Stomach smooth muscle (tissue), 2 donors: ENCODE data around the gene PTGDS.
A peak's percentile ranks its signal among the peaks of the same experiment; 100 is the strongest.

ENCODE experiments used
- H3K27ac ChIP-seq: one replicate; pipeline ENCODE4 v1.7.0; 2013; ENCODE audit warnings: mild to moderate bottlenecking, low read length, inconsistent platforms
- H3K27me3 ChIP-seq, 2 donors: one replicate each; pipeline ENCODE4 v1.7.0; 2013; ENCODE audit warnings: low read length in 2 of 2; ENCODE audit not compliant: insufficient read depth in 2 of 2, control insufficient read depth in 1 of 2
- H3K36me3 ChIP-seq, 2 donors: one replicate each; pipeline ENCODE4 v1.7.0; 2013; ENCODE audit warnings: low read length in 2 of 2; ENCODE audit not compliant: control insufficient read depth in 2 of 2, insufficient read depth in 2 of 2
- H3K4me1 ChIP-seq: one replicate; pipeline ENCODE4 v1.7.0; 2013; ENCODE audit warnings: low read length; ENCODE audit not compliant: control insufficient read depth, insufficient read depth
- H3K4me3 ChIP-seq, 2 donors: one replicate each; pipeline ENCODE4 v1.7.0; 2013; ENCODE audit warnings: low read length in 2 of 2
- H3K9ac ChIP-seq, 2 donors: one replicate each; pipeline ENCODE4 v1.7.0; 2013; ENCODE audit warnings: low read length in 2 of 2, mild to moderate bottlenecking in 1 of 2
- H3K9me3 ChIP-seq, 2 donors: one replicate each; pipeline ENCODE4 v1.7.0; 2013; ENCODE audit warnings: low read length in 2 of 2; ENCODE audit not compliant: control insufficient read depth in 2 of 2
- donor health status: healthy.
- donor health status: Pancreatic carcinoma.

Gene PTGDS

GRCh38 chr9:136977223-136977622, at the start of gene PTGDS:
Gene PTGDS (plus strand): TSS chr9:136977504. CDS start chr9:136977579, 75 bp downstream.
- H3K9ac ChIP-seq, result no peak within 1 kb of the TSS

GRCh38 chr9:136928591-136928990, 48.7 kb upstream of the PTGDS start:
- peaks cover 0 to 12% of the 10 kb centered on the region in 2 donors for H3K36me3 ChIP-seq
- H3K27ac ChIP-seq, result no peak overlapping the region
- H3K4me1 ChIP-seq, result peaks cover 3% of the 10 kb centered on the region
- H3K9ac ChIP-seq, result no peak overlapping the region
- no peak overlapping the region for H3K4me3 ChIP-seq
- H3K9me3 ChIP-seq, result no peaks in the 10 kb centered on the region
- H3K27me3 ChIP-seq, result no peaks in the 10 kb centered on the region

More at GRCh38 chr9:136977223-136977622, at the start of gene PTGDS:
- Histone ChIP-seq H3K36me3 (no peaks in the 10 kb centered on the region), H3K27ac (no peak within 1 kb of the TSS), H3K4me1 (peaks cover 19% of the 10 kb centered on the region), H3K27me3 (peaks cover 5 to 7% of the 10 kb centered on the region in 2 donors), H3K4me3 (peak within 1 kb of the TSS; percentile 25 to 66), H3K9me3 (no peaks in the 10 kb centered on the region)

GRCh38 chr9:136930014-136930413, 47.3 kb upstream of the PTGDS start:
- no peaks in the 10 kb centered on the region for H3K27me3 ChIP-seq
- H3K9ac ChIP-seq, result no peak overlapping the region
- H3K36me3 ChIP-seq, result peaks cover 0 to 12% of the 10 kb centered on the region in 2 donors
- no peak overlapping the region for H3K4me3 ChIP-seq
- no peak overlapping the region for H3K27ac ChIP-seq
- H3K4me1 ChIP-seq, result peaks cover 3% of the 10 kb centered on the region
- no peaks in the 10 kb centered on the region for H3K9me3 ChIP-seq

GRCh38 chr9:136931611-136932130, 45.6 kb upstream of the PTGDS start:
- Histone ChIP-seq H3K36me3 (peaks cover 0 to 5% of the 10 kb centered on the region in 2 donors), H3K9me3 (no peaks in the 10 kb centered on the region), H3K27ac (no peak overlapping the region), H3K4me3 (no peak overlapping the region), H3K4me1 (peaks cover 3% of the 10 kb centered on the region), H3K9ac (no peak overlapping the region), H3K27me3 (no peaks in the 10 kb centered on the region)

GRCh38 chr9:136934277-136934676, 43.0 kb upstream of the PTGDS start:
- Histone ChIP-seq H3K27me3 (no peaks in the 10 kb centered on the region), H3K36me3 (peaks cover 4% of the 10 kb centered on the region in 2 donors), H3K4me1 (no peaks in the 10 kb centered on the region), H3K27ac (no peak overlapping the region), H3K4me3 (no peak overlapping the region), H3K9ac (no peak overlapping the region), H3K9me3 (no peaks in the 10 kb centered on the region)

- H3K27me3 ChIP-seq, result no peaks in the 10 kb centered on the region
- no peak overlapping the region for H3K4me3 ChIP-seq
- H3K9ac ChIP-seq, result no peak overlapping the region
- no peaks in the 10 kb centered on the region for H3K9me3 ChIP-seq
- H3K4me1 ChIP-seq, result no peaks in the 10 kb centered on the region
- peaks cover 12 to 16% of the 10 kb centered on the region in 2 donors for H3K36me3 ChIP-seq
- H3K27ac ChIP-seq, result no peak overlapping the region
These were observed 41.7 kb upstream of the PTGDS start for GRCh38 chr9:136935651-136936050.

GRCh38 chr9:136936645-136937170, 40.6 kb upstream of the PTGDS start:
- Histone ChIP-seq H3K36me3 (peaks cover 19 to 26% of the 10 kb centered on the region in 2 donors), H3K27ac (no peak overlapping the region), H3K4me1 (no peaks in the 10 kb centered on the region), H3K9me3 (no peaks in the 10 kb centered on the region), H3K4me3 (no peak overlapping the region), H3K9ac (no peak overlapping the region), H3K27me3 (no peaks in the 10 kb centered on the region)

GRCh38 chr9:136937186-136938001, 39.9 kb upstream of the PTGDS start:
- Histone ChIP-seq H3K4me1 (no peaks in the 10 kb centered on the region), H3K9me3 (no peaks in the 10 kb centered on the region), H3K36me3 (peaks cover 22 to 33% of the 10 kb centered on the region in 2 donors), H3K4me3 (no peak overlapping the region), H3K27me3 (no peaks in the 10 kb centered on the region), H3K27ac (no peak overlapping the region), H3K9ac (no peak overlapping the region)

- Histone ChIP-seq H3K4me1 (peaks cover 14% of the 10 kb centered on the region), H3K4me3 (no peak overlapping the region), H3K9ac (no peak overlapping the region), H3K27ac (no peak overlapping the region), H3K9me3 (no peaks in the 10 kb centered on the region), H3K27me3 (no peaks in the 10 kb centered on the region), H3K36me3 (peaks cover 28 to 35% of the 10 kb centered on the region in 2 donors)
These were observed 37.8 kb upstream of the PTGDS start for GRCh38 chr9:136939431-136939995.

- peaks cover 28 to 35% of the 10 kb centered on the region in 2 donors for H3K36me3 ChIP-seq
- no peaks in the 10 kb centered on the region for H3K9me3 ChIP-seq
- H3K9ac ChIP-seq, result no peak overlapping the region
- H3K27ac ChIP-seq, result no peak overlapping the region
- H3K4me1 ChIP-seq, result peaks cover 18% of the 10 kb centered on the region
- no peaks in the 10 kb centered on the region for H3K27me3 ChIP-seq
- H3K4me3 ChIP-seq, result no peak overlapping the region
These were observed 37.2 kb upstream of the PTGDS start for GRCh38 chr9:136939996-136940525.
